Neuronal stem cell (in vitro differentiated cells): ENCODE data around the gene ADGRL3.

Experiments used
- DNase-seq: peaks from one replicate; pipeline ENCODE4 v3.0.0-alpha.2; 2013; ENCODE audit warnings: low spot score
- H2AFZ ChIP-seq: one replicate; pipeline ENCODE4 v1.6.1; 2013; ENCODE audit warnings: mild to moderate bottlenecking, low read length, inconsistent platforms
- H2AK5ac ChIP-seq: 2 replicates; pipeline ENCODE4 v1.6.1; 2013; ENCODE audit warnings: low read depth, mild to moderate bottlenecking, inconsistent platforms, low read length, moderate library complexity, mixed read lengths
- H2BK120ac ChIP-seq: 2 replicates; pipeline ENCODE4 v1.6.1; 2013; ENCODE audit warnings: low read depth, mild to moderate bottlenecking, inconsistent platforms, low read length, moderate library complexity, mixed read lengths
- H2BK12ac ChIP-seq: one replicate; pipeline ENCODE4 v1.6.1; 2013; ENCODE audit warnings: low read length, inconsistent platforms
- H2BK15ac ChIP-seq: 2 replicates; pipeline ENCODE4 v1.6.1; 2013; ENCODE audit warnings: mild to moderate bottlenecking, low read length, inconsistent platforms, mixed read lengths
- H2BK5ac ChIP-seq: one replicate; pipeline ENCODE4 v1.6.1; 2013; ENCODE audit warnings: inconsistent platforms, mild to moderate bottlenecking, low read length, moderate library complexity
- H3K14ac ChIP-seq: one replicate; pipeline ENCODE4 v1.6.1; 2013; ENCODE audit warnings: low read length, inconsistent platforms
- H3K18ac ChIP-seq: 2 replicates; pipeline ENCODE4 v1.6.1; 2013; ENCODE audit warnings: low read length, inconsistent platforms
- H3K23ac ChIP-seq: 2 replicates; pipeline ENCODE4 v1.6.1; 2013; ENCODE audit warnings: low read depth, mild to moderate bottlenecking, mixed read lengths, low read length, inconsistent platforms; ENCODE audit not compliant: poor library complexity
- H3K27ac ChIP-seq: replicated peaks from 3 replicates; pipeline ENCODE4 v1.5.1; 2013; ENCODE audit warnings: low read length, inconsistent platforms
- H3K27me3 ChIP-seq, 3 experiments: 2 replicates each; pipeline ENCODE4 v1.6.1; 2013; ENCODE audit warnings: low read length in 3 of 3, mild to moderate bottlenecking in 2 of 3, inconsistent platforms in 1 of 3, low read depth in 1 of 3, mixed read lengths in 1 of 3, moderate library complexity in 1 of 3; ENCODE audit not compliant: control insufficient read depth in 3 of 3, insufficient read depth in 3 of 3
- H3K36me3 ChIP-seq, 2 donors: replicated peaks in 1 of 2; 2 replicates each; pipeline ENCODE4 v1.6.1; 2013; ENCODE audit warnings: low read length in 2 of 2; ENCODE audit not compliant: control insufficient read depth in 2 of 2, insufficient read depth in 2 of 2
- H3K4ac ChIP-seq: 2 replicates; pipeline ENCODE4 v1.6.1; 2013; ENCODE audit warnings: inconsistent platforms, mild to moderate bottlenecking, low read length, moderate library complexity
- H3K4me1 ChIP-seq, 2 donors: 1 replicate in 1 of 2; 2 replicates in 1 of 2; pipeline ENCODE4 v1.6.1; 2013; ENCODE audit warnings: low read length in 2 of 2, low read depth in 1 of 2; ENCODE audit not compliant: control insufficient read depth in 2 of 2, insufficient read depth in 1 of 2
- H3K4me2 ChIP-seq: one replicate; pipeline ENCODE4 v1.6.1; 2013; ENCODE audit warnings: mild to moderate bottlenecking, low read length, inconsistent platforms; ENCODE audit not compliant: insufficient read depth, poor library complexity, severe bottlenecking
- H3K4me3 ChIP-seq, 2 donors: 2 replicates each; pipeline ENCODE4 v1.5.1; 2013; ENCODE audit warnings: low read length in 2 of 2, mild to moderate bottlenecking in 2 of 2, inconsistent platforms in 1 of 2, moderate library complexity in 1 of 2
- H3K79me1 ChIP-seq: one replicate; pipeline ENCODE4 v1.6.1; 2013; ENCODE audit warnings: low read depth, mild to moderate bottlenecking, inconsistent platforms, low read length, moderate library complexity
- H3K9ac ChIP-seq: one replicate; pipeline ENCODE4 v1.6.1; 2013; ENCODE audit warnings: mild to moderate bottlenecking, low read depth, low read length, inconsistent platforms; ENCODE audit not compliant: poor library complexity
- H3K9me3 ChIP-seq, 2 donors: replicated peaks in 1 of 2; 2 replicates each; pipeline versions ENCODE3 to v1.6.1; 2013; ENCODE audit warnings: low read length in 2 of 2, mild to moderate bottlenecking in 2 of 2, inconsistent platforms in 1 of 2, low read depth in 1 of 2, mixed read lengths in 1 of 2, moderate library complexity in 1 of 2; ENCODE audit not compliant: control insufficient read depth in 2 of 2, insufficient read depth in 1 of 2
- H4K8ac ChIP-seq: one replicate; pipeline ENCODE4 v1.6.1; 2013; ENCODE audit warnings: low read depth, mild to moderate bottlenecking, inconsistent platforms, low read length, moderate library complexity
- H4K91ac ChIP-seq: one replicate; pipeline ENCODE4 v1.6.1; 2013; ENCODE audit warnings: low read length, low read depth, mild to moderate bottlenecking, inconsistent platforms; ENCODE audit not compliant: poor library complexity
- WGBS, 2 donors: extraction: QIAGEN DNeasy Blood & Tissue Kit; methylation state at CpG; one replicate each; pipeline ENCODE4 v1.1.7; 2013; ENCODE audit warnings: missing lambda C conversion rate in 2 of 2, mixed read lengths in 1 of 2; ENCODE audit not compliant: insufficient read length in 2 of 2, insufficient replicate concordance in 1 of 2; ENCODE audit errors: extremely low coverage in 2 of 2; 5-methylcytosine and 5-hydroxymethylcytosine counted together

ADGRL3 gene

DNA sequence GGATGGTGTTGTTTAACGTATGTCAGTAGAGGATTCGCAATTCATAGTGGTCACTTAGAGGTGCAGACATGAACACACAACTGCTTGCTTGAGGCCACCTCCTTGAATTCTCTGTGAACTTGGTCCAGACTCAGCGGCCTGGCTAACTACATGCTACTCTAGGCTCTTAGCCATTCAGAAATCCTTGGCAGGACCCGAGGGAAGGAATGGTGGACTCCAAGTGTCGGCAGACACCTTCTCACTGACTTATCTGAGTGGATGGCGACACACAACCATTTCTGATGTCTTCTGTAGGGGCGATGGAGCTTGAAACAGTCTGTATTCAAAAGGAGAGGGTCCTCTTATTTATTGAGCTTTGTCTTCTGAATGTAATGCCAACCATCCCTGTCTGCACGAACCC, 24.4 kb downstream of the ADGRL3 start:
- no peak overlapping the region for H3K14ac ChIP-seq
- no peak overlapping the region for H3K27ac ChIP-seq
- no peak overlapping the region for H2BK5ac ChIP-seq
- no peak overlapping the region for H4K91ac ChIP-seq
- no peak overlapping the region for H4K8ac ChIP-seq
- H2BK15ac ChIP-seq, result no peak overlapping the region
- H2BK120ac ChIP-seq, result no peak overlapping the region
- H3K9me3 ChIP-seq, result no peaks in the 10 kb centered on the region
- H3K23ac ChIP-seq, result no peak overlapping the region
- H2BK12ac ChIP-seq, result no peak overlapping the region
- no peak for DNase-seq
- no peak overlapping the region for H2AFZ ChIP-seq
- H3K27me3 ChIP-seq, result no peaks in the 10 kb centered on the region
- H3K18ac ChIP-seq, result no peak overlapping the region
- no peak overlapping the region for H3K4me3 ChIP-seq
- no peak overlapping the region for H3K4ac ChIP-seq
- H2AK5ac ChIP-seq, result no peak overlapping the region
- no peak overlapping the region for H3K9ac ChIP-seq
- H3K4me2 ChIP-seq, result no peak overlapping the region
- peaks cover 2% of the 10 kb centered on the region for H3K79me1 ChIP-seq
- no peaks in the 10 kb centered on the region for H3K36me3 ChIP-seq
- peaks cover 0 to 8% of the 10 kb centered on the region in 2 donors for H3K4me1 ChIP-seq
- WGBS, 2 donors, result no CpG with 5 or more reads among the region's 8 CpGs

- no peak for DNase-seq
- Histone ChIP-seq H2BK120ac (no peak overlapping the region), H2BK15ac (no peak overlapping the region), H3K9me3 (no peaks in the 10 kb centered on the region), H2AK5ac (no peak overlapping the region), H3K27me3 (no peaks in the 10 kb centered on the region), H4K91ac (no peak overlapping the region), H3K4me2 (no peak overlapping the region), H3K27ac (no peak overlapping the region), H2BK5ac (no peak overlapping the region), H3K18ac (no peak overlapping the region), H2AFZ (no peak overlapping the region), H3K9ac (no peak overlapping the region), H2BK12ac (no peak overlapping the region), H3K4me1 (peaks cover 0 to 8% of the 10 kb centered on the region in 2 donors), H3K23ac (no peak overlapping the region), H3K36me3 (peaks cover 0 to 6% of the 10 kb centered on the region in 2 donors), H3K14ac (no peak overlapping the region), H3K4ac (no peak overlapping the region), H3K79me1 (peaks cover 2% of the 10 kb centered on the region), H3K4me3 (no peak overlapping the region), H4K8ac (no peak overlapping the region)
- no CpG with 5 or more reads among the region's 1 CpG for WGBS, 2 donors
These were observed 25.5 kb downstream of the ADGRL3 start for GRCh38 chr4:61225656-61226055.

DNA sequence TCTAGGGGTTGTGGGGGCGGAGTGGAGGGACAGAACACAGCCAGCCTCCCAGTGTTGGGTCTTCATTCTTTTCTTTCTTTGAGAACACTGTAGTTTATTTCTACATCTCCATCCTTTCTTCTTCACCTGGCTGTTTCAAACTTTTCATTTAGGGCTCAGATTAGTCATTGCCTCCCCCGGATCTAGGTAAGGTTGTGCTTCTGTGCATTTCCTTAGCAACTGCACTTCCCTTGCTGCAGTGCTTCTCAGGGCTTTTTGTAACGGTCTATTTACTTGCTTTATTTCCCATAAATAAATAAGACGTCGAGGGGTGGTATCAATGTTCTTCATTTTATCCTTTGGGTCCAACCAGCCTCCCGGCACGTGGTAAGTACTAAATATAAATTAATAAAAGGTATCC, 31.3 kb downstream of the ADGRL3 start:
- no peak for DNase-seq
- Histone ChIP-seq H3K14ac (no peak overlapping the region), H2BK12ac (no peak overlapping the region), H2BK15ac (no peak overlapping the region), H3K4me3 (no peak overlapping the region), H2AFZ (no peak overlapping the region), H3K4me2 (no peak overlapping the region), H3K36me3 (peaks cover 0 to 15% of the 10 kb centered on the region in 2 donors), H3K9ac (no peak overlapping the region), H3K18ac (no peak overlapping the region), H4K8ac (no peak overlapping the region), H3K27ac (no peak overlapping the region), H3K27me3 (no peaks in the 10 kb centered on the region), H3K79me1 (peaks cover 2% of the 10 kb centered on the region), H2BK5ac (no peak overlapping the region), H4K91ac (no peak overlapping the region), H3K4ac (no peak overlapping the region), H3K4me1 (no peaks in the 10 kb centered on the region), H3K23ac (no peak overlapping the region), H2BK120ac (no peak overlapping the region), H2AK5ac (no peak overlapping the region), H3K9me3 (no peaks in the 10 kb centered on the region)
- no CpG with 5 or more reads among the region's 7 CpGs for WGBS, 2 donors

GRCh38 chr4:61239250-61239649, 39.1 kb downstream of the ADGRL3 start:
- Histone ChIP-seq H3K9ac (no peak overlapping the region), H3K4me2 (no peak overlapping the region), H3K27ac (no peak overlapping the region), H3K18ac (no peak overlapping the region), H3K4ac (no peak overlapping the region), H3K23ac (no peak overlapping the region), H2BK15ac (no peak overlapping the region), H2BK5ac (no peak overlapping the region), H2BK12ac (no peak overlapping the region), H2AK5ac (no peak overlapping the region), H2BK120ac (no peak overlapping the region), H3K36me3 (no peaks in the 10 kb centered on the region), H3K27me3 (no peaks in the 10 kb centered on the region), H3K79me1 (no peaks in the 10 kb centered on the region), H4K8ac (no peak overlapping the region), H3K4me1 (peaks cover 2 to 16% of the 10 kb centered on the region in 2 donors), H3K4me3 (no peak overlapping the region), H3K14ac (no peak overlapping the region), H3K9me3 (no peaks in the 10 kb centered on the region), H4K91ac (no peak overlapping the region), H2AFZ (no peak overlapping the region)
- no peak for DNase-seq
- no CpG with 5 or more reads among the region's 1 CpG for WGBS, 2 donors
